ENCODE measurements around the gene AGPAT1.
"Not testable (repeated sequence)": the region's sequence is repeated elsewhere in the genome, so short reads cannot be mapped to it uniquely, and the experiment has no call there.

The AGPAT1 gene

GRCh38 chr6:32187725-32188380, 12.0 kb upstream of the AGPAT1 start:
- H3K4me3 ChIP-seq (ENCODE audit: low read depth, low read length): peak overlapping the region; percentile 78
- DNase-seq (ENCODE audit: low read depth): not testable (repeated sequence)

GRCh38 chr6:32187009-32187709, 11.3 kb upstream of the AGPAT1 start:
- no peak for DNase-seq (ENCODE audit: low read depth)
- H3K4me3 ChIP-seq (ENCODE audit: low read depth, low read length): no peak overlapping the region

GRCh38 chr6:32186151-32186840, 10.4 kb upstream of the AGPAT1 start:
- DNase-seq (ENCODE audit: low read depth); H3K4me3 ChIP-seq (ENCODE audit: low read depth, low read length): not testable (repeated sequence)

GRCh38 chr6:32185681-32186131, 9.8 kb upstream of the AGPAT1 start:
- DNase-seq (ENCODE audit: low read depth): peak; percentile 71
- H3K4me3 ChIP-seq (ENCODE audit: low read depth, low read length): not testable (repeated sequence)

GRCh38 chr6:32184084-32184640, 8.3 kb upstream of the AGPAT1 start, which contains the start of gene AGER:
TSS of gene AGER (minus strand) at chr6:32184253. CDS start at chr6:32184222, 31 bp downstream.
- DNase-seq (ENCODE audit: low read depth): no peak
- H3K4me3 ChIP-seq (ENCODE audit: low read depth, low read length): no peak within 1 kb of the TSS

GRCh38 chr6:32183483-32184083, 7.7 kb upstream of the AGPAT1 start:
- H3K4me3 ChIP-seq (ENCODE audit: low read depth, low read length): no peak overlapping the region
- DNase-seq (ENCODE audit: low read depth): no peak

DNA sequence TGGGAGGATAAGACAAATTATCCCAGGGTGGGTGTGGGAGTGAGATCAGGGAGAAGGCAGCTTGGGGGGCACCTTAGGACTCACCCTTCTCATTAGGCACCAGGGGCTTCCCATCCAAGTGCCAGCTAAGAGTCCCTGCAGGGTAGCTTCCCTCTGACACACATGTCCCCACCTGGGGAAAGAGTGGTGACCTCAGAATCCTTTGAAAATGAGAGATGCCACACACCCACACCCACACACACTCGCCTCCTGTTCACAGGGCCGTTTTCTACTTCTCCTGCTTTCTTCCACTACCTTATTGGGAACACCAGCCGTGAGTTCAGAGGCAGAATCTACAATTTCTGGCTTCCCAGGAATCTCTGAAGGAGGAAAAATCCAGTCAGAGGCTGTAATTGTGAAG, 7.1 kb upstream of the AGPAT1 start:
- DNase-seq (ENCODE audit: low read depth): no peak

DNA sequence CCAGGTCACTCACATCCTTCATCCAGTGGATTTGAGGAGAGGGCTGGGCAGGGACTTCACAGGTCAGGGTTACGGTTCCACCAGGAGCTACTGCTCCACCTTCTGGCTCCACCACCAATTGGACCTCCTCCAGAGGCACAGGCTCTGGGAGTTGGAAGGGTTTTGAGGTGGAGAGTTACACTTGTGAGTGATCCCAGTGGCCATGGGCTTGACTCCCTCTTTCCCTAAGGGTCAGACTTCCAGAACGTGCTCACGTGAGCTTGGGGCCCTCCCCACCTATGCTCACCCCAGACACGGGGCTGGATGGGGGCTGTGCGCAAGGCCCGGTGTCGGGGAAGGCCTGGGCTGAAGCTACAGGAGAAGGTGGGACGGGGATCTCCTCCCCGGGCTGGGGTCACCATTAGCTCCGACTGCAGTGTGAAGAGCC, 6.7 kb upstream of the AGPAT1 start:
- H3K4me3 ChIP-seq (ENCODE audit: low read depth, low read length): no peak overlapping the region
- no peak for DNase-seq (ENCODE audit: low read depth)

More for the DNA sequence above, 7.1 kb upstream of the AGPAT1 start:
- no peak overlapping the region for H3K4me3 ChIP-seq (ENCODE audit: low read depth, low read length)

DNA sequence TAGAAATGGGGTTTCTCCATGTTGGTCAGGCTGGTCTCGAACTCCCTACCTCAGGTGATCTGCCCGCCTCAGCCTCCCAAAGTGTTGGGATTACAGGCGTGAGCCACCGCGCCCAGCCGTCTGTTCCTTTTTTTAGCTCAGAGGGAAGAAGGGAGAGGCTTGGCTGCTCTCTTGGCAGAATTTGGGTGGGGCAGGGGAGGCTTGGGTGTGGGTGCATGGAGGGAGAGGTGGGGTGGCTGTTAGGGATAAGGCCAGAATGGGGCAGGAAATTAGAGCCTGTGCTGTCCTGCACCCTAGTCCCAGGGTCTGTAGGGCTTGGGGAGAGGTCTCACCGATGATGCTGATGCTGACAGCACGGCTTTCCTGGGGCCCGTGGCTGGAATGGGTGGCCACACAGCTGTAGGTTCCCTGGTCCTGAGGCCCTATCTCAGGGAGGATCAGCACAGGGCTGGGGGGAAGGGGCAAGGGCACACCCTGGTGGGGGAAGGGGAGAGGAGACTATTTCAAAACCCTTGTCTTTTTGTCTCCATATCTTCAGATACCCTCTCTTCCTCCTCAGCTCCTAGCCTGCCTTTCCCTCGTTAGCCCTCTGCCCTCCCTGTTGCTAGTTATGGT, 6.1 kb upstream of the AGPAT1 start:
- DNase-seq (ENCODE audit: low read depth): no peak
- no peak overlapping the region for H3K4me3 ChIP-seq (ENCODE audit: low read depth, low read length)

GRCh38 chr6:32181148-32181702, 5.3 kb upstream of the AGPAT1 start:
- DNase-seq (ENCODE audit: low read depth): no peak
- H3K4me3 ChIP-seq (ENCODE audit: low read depth, low read length): no peak overlapping the region

DNA sequence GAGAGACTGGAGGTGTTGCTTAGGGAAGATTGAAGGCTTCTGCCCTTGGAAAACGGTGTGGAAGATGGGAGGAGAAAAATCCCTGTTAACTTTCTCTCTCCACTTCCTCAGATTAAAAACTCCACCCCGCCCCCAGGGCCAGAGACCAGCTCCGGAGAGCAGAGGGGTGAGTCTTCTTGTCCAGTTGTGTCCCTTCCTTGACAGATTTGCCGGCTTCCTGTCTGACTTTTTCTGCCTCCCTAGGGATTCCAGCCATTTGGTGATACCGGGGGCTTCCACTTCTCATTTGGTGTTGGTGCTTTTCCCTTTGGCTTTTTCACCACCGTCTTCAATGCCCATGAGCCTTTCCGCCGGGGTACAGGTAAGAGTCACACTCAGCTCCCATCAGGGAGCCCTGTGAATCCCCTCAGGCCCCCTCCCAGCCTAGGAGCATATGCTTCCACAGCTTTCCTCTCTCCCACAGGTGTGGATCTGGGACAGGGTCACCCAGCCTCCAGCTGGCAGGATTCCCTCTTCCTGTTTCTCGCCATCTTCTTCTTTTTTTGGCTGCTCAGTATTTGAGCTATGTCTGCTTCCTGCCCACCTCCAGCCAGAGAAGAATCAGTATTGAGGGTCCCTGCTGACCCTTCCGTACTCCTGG, 4.0 kb upstream of the AGPAT1 start:
- no peak for DNase-seq (ENCODE audit: low read depth)
- no peak overlapping the region for H3K4me3 ChIP-seq (ENCODE audit: low read depth, low read length)

DNA sequence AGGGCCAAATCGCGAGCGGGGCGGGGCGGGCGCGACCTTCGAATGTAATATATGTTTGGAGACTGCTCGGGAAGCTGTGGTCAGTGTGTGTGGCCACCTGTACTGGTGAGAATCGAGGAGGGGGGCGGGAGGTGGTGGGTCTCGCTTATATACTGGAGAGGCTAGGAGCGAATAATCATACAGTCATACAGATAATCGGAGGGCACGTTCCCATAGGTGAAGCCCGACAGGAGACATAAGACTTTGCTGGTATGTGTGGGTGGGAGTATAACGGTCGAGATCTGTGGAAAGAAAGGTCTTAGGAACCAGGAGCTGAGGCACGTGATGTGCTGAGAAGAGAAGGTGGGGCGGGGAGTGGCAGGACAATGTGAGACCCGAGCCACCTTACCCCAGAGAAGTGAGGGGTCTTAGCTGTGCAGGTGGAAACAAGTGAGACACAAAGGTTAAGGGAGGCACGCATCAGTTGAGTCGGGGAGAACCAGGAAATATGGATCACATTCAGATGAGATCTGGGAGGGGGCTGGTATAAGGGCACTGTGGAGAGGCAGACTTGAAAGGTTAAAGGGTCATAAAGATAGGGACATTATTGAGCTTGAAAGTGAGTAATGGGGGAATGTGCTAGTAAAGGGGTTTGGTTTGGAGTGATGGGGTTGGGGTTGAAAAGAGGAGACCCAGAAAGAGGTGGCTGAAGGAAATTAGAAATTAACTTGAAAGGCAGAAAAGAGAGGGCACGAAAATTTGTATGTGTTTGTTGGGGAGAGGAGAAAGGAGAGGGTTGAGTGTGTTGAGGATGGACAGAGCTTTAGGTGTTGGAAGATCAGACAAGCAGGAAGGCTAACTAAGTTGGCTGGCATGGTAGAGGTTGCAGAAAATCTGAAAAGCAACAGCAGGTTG, 2.9 kb upstream of the AGPAT1 start:
- peak overlapping the region; percentile 99 for H3K4me3 ChIP-seq (ENCODE audit: low read depth, low read length)
- no peak for DNase-seq (ENCODE audit: low read depth)

- peak; percentile 100 for DNase-seq (ENCODE audit: low read depth)
- H3K4me3 ChIP-seq (ENCODE audit: low read depth, low read length): peak within 1 kb of the TSS; percentile 99
These were observed 2.1 kb upstream of the AGPAT1 start, which contains the start of gene RNF5 for GRCh38 chr6:32177788-32178546. TSS of gene RNF5 (plus strand) at chr6:32178405. CDS start at chr6:32178512, 107 bp downstream.

DNA sequence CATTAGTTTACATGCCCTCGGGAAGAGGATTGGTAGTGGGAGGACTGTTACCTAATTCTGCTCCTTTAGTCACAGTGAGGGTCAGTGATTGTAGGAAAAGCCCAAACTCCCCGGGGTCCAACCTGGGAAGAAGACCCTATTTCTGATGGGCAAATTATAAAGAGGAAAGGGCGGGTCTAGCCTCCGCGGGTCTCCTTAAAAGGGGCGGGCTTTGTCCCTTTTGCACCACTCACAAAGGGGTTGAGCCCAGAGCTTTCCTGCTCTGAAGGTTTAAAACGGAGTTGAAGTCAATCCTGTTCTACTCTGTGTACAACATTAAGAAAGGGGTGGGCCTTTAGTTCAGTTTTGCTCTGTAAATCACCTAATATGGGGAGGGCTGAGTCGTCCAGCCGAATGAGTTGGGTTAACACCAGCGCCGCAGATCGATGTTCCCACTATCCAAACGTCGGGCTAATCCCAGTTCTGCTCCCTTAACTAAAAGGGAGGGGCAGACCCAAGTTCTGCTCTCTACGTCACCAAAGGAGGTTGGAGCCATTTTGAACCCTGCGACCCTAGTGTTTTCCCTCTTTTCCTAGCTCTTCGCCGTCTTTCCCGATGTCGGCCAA, 1.4 kb upstream of the AGPAT1 start:
- DNase-seq (ENCODE audit: low read depth): no peak
- H3K4me3 ChIP-seq (ENCODE audit: low read depth, low read length): peak overlapping the region; percentile 99

GRCh38 chr6:32176476-32177182, 745 bp upstream of the AGPAT1 start:
- peak overlapping the region; percentile 99 for H3K4me3 ChIP-seq (ENCODE audit: low read depth, low read length)
- DNase-seq (ENCODE audit: low read depth): no peak

- peak overlapping the region; percentile 99 for H3K4me3 ChIP-seq (ENCODE audit: low read depth, low read length)
- DNase-seq (ENCODE audit: low read depth): no peak
These were observed 568 bp downstream of the AGPAT1 start for GRCh38 chr6:32175322-32175710.

All from skeletal muscle cell (primary cell).